ENCODE results near the gene KYNU. TPM values are rescaled to one million over a fixed set of nuclear protein-coding genes. Genes with fewer than 3 reads are reported as not detected.
"Not testable (repeated sequence)": the region's sequence is repeated elsewhere in the genome, so short reads cannot be mapped to it uniquely, and the experiment has no call there.

KYNU gene
- total RNA-seq, 1 donor from 2014 or later, result 2.3 TPM

DNA sequence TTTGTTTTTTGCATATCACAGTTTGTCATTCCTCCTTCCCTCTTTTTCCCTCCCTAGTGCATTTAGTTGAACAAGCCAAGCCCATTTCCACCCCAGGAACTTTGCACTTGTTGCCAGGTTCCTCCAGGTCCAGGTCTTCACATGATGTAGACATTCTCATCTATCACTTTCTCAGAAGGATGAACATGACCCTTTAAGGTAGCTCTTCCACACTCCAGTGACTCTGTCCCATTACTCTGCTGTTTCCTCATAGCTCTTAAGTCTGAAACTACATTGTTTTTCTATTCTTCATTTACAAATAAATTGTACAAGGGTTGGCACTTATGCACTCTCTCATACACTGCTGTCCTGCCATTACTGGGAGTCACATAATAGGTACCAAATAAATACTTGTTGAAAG lies 6.1 kb downstream of the KYNU start:
- Histone ChIP-seq H3K27me3 (no peaks in the 10 kb centered on the region), H3K4me3 (no peak overlapping the region), H3K27ac (no peak overlapping the region), H3K36me3 (no peaks in the 10 kb centered on the region), H3K9me3 (no peaks in the 10 kb centered on the region), H3K4me1 (no peaks in the 10 kb centered on the region)
- TF ChIP-seq, protein P1, sequence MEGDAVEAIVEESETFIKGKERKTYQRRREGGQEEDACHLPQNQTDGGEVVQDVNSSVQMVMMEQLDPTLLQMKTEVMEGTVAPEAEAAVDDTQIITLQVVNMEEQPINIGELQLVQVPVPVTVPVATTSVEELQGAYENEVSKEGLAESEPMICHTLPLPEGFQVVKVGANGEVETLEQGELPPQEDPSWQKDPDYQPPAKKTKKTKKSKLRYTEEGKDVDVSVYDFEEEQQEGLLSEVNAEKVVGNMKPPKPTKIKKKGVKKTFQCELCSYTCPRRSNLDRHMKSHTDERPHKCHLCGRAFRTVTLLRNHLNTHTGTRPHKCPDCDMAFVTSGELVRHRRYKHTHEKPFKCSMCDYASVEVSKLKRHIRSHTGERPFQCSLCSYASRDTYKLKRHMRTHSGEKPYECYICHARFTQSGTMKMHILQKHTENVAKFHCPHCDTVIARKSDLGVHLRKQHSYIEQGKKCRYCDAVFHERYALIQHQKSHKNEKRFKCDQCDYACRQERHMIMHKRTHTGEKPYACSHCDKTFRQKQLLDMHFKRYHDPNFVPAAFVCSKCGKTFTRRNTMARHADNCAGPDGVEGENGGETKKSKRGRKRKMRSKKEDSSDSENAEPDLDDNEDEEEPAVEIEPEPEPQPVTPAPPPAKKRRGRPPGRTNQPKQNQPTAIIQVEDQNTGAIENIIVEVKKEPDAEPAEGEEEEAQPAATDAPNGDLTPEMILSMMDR (IDR thresholded peaks at IDR 0.05), result no peak
- DNase-seq (ENCODE audit: low spot score in 2 of 2), result no peak
- intact Hi-C loops (cut with DNase I), result no loop called here

DNA sequence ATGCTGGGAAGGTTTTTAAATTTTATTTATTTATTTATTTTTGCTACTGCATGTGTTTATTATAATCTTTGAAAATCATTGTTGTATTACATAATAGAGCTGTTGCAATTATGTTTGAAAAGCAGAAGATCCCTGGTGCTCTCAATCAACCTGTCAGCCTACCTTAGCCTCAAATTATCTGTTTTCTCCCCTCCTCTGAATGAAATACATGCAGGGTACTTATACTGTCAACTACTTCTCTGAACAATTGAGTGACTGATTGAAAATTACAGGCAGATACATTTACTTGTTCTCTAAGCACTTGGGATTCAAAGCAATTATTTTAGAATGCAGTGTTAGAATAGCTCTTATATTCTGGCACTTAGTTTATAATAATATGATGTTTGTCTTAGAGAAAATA lies 8.1 kb downstream of the KYNU start:
- TF ChIP-seq, protein P1 (IDR thresholded peaks at IDR 0.05), result no peak
- H3K36me3 ChIP-seq, result no peaks in the 10 kb centered on the region
- H3K27me3 ChIP-seq, result no peaks in the 10 kb centered on the region
- no peak overlapping the region for H3K27ac ChIP-seq
- no peaks in the 10 kb centered on the region for H3K9me3 ChIP-seq
- no peaks in the 10 kb centered on the region for H3K4me1 ChIP-seq
- intact Hi-C loops (cut with DNase I), result no loop called here
- DNase-seq (ENCODE audit: low spot score in 2 of 2), result no peak
- H3K4me3 ChIP-seq, result no peak overlapping the region

DNA sequence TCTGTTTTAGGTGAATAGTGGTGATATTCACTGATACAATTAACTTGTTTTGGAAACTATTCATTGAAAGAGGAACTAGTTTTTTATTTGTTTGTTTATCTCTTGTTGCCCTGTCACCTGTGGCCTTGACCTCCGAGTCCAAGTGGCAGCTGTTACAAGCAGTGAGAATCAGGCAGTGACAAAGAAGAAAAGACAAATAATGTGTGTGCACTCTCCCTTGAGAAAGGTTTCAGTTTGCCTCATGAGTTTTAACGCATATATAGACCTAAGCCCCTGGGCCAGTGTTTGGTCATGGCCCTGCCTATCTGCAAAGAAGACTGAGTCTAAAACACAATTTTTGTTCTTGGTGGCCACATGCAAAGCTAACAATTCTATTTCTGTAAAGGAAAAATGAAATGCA lies 15.3 kb downstream of the KYNU start:
- Histone ChIP-seq H3K27me3 (no peaks in the 10 kb centered on the region), H3K36me3 (no peaks in the 10 kb centered on the region), H3K4me1 (no peaks in the 10 kb centered on the region), H3K27ac (no peak overlapping the region), H3K9me3 (no peaks in the 10 kb centered on the region), H3K4me3 (no peak overlapping the region)
- DNase-seq (ENCODE audit: low spot score in 2 of 2), result no peak
- intact Hi-C loops (cut with DNase I), result no loop called here
- TF ChIP-seq, protein P1 (IDR thresholded peaks at IDR 0.05), result no peak

DNA sequence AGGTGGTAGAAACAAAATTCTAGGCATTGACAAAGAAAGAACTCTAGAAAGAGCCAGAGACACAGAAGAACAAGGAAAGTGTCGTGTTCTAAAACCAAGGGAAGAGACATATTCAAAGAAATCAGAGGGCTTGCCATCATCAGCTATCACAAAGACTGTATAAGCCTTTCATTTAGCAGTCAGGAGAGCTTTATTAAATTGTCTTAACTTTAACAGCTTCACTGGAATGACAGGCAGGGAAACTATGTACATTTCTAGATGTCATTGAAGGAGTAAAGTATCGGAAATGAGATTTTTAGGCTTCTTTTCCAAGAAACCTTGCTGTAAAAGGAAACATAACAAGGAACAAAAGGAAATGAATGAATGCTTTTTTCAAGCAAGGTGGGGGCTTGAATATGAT lies 15.8 kb downstream of the KYNU start:
- intact Hi-C loops (cut with DNase I), result no loop called here
- TF ChIP-seq, protein P1 (IDR thresholded peaks at IDR 0.05), result no peak
- H3K27ac ChIP-seq, result no peak overlapping the region
- no peaks in the 10 kb centered on the region for H3K9me3 ChIP-seq
- H3K4me3 ChIP-seq, result no peak overlapping the region
- H3K36me3 ChIP-seq, result no peaks in the 10 kb centered on the region
- H3K4me1 ChIP-seq, result no peaks in the 10 kb centered on the region
- no peak for DNase-seq (ENCODE audit: low spot score in 2 of 2)
- no peaks in the 10 kb centered on the region for H3K27me3 ChIP-seq

DNA sequence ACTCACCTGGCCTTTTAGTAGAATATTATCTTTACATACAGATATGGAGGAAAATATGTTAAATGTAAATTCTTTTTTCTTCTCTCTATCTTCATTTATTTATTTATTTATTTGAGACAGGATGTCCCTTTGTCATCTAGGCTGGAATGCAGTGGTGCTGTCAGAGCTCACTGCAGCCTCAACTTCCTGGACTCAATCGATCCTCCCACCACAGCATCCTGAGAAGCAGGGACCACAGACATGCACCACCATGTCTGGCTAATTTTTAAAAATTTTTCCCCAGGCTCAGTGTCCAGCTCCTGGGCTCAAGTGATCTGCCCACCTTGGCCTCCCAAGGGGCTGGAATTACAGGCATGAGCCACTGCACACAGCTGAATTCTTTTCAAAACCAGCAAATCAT lies 20.3 kb downstream of the KYNU start:
- no peak for DNase-seq (ENCODE audit: low spot score in 2 of 2)
- Histone ChIP-seq H3K27ac (no peak overlapping the region), H3K27me3 (no peaks in the 10 kb centered on the region), H3K4me3 (no peak overlapping the region), H3K9me3 (no peaks in the 10 kb centered on the region), H3K36me3 (no peaks in the 10 kb centered on the region), H3K4me1 (no peaks in the 10 kb centered on the region)
- intact Hi-C loops (cut with DNase I), result no loop called here
- TF ChIP-seq, protein P1 (IDR thresholded peaks at IDR 0.05), result no peak

DNA sequence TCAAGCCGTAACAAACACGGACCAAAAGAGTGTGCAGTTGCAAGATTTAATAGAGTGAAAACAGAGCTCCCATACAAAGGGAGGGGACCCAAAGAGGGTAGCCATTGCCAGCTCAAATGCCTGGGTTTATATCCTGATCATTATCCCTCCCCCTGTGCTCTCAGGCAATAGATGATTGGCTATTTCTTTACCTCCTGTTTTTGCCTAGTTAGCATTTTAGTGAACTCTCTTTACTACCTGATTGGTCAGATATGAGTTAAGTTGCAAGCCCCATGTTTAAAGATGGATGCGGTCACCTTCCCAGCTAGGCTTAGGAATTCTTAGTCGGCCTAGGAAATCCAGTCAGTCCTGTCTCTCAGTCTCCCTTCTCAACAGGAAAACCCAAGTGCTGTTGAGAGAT lies 22.9 kb downstream of the KYNU start:
- DNase-seq (ENCODE audit: low spot score in 2 of 2); intact Hi-C loops (cut with DNase I); H3K27me3 ChIP-seq; H3K4me1 ChIP-seq; H3K4me3 ChIP-seq; H3K9me3 ChIP-seq; H3K27ac ChIP-seq; H3K36me3 ChIP-seq: not testable (repeated sequence)
